OCI-LY7 (cell line): ENCODE data around the gene ZNF106. TPM values are rescaled to one million over a fixed set of nuclear protein-coding genes. Genes with fewer than 3 reads are reported as not detected.

ENCODE experiments used
- BruUV-seq: library from RNA; stranded (reverse); fragments of 400-500 nt; replicated peaks from 2 replicates; lab custom pipeline; 2021; lab: Mats Ljungman, UMichigan
- CTCF ChIA-PET: fragments of 300-600 bp; sonication (Branson Sonifier 250); formaldehyde crosslinking; loops from one replicate; lab custom pipeline; 2022; ENCODE audit warnings: antibody characterized with exemption; ENCODE audit not compliant: unreplicated experiment; lab: Charles Lee
- POLR2A ChIA-PET: fragments of 300-600 bp; sonication (Branson Sonifier 250); formaldehyde crosslinking; loops from one replicate; lab custom pipeline; 2022; ENCODE audit warnings: antibody characterized with exemption; lab: Charles Lee
- DNase-seq: peaks from one replicate; pipeline ENCODE4 v3.0.0-alpha.2; 2015; ENCODE audit warnings: low spot score
- H2AFZ ChIP-seq: fragments of 200-600 bp; sonication (generic), shearing (Covaris generic); 2 replicates; pipeline ENCODE4 v1.6.1; 2014; ENCODE audit warnings: mild to moderate bottlenecking, antibody characterized with exemption, low read length, moderate library complexity
- H3K27ac ChIP-seq: fragments of 200-600 bp; sonication (generic); 2 replicates; pipeline ENCODE4 v1.5.1; 2014; ENCODE audit warnings: mixed run types, low read depth, mild to moderate bottlenecking, moderate library complexity, low read length, inconsistent platforms; ENCODE audit not compliant: poor library complexity, severe bottlenecking
- H3K36me3 ChIP-seq: fragments of 200-600 bp; sonication (generic); 2 replicates; pipeline ENCODE4 v1.6.1; 2014; ENCODE audit warnings: mild to moderate bottlenecking, antibody characterized with exemption, low read length, moderate library complexity, mixed read lengths; ENCODE audit not compliant: insufficient read depth
- H3K4me1 ChIP-seq: fragments of 200-600 bp; sonication (generic); 2 replicates; pipeline ENCODE4 v1.5.1; 2014; ENCODE audit warnings: mild to moderate bottlenecking, low read length; ENCODE audit not compliant: insufficient read depth, poor library complexity, severe bottlenecking
- H3K4me2 ChIP-seq: fragments of 200-600 bp; sonication (generic); 2 replicates; pipeline ENCODE4 v1.6.1; 2014; ENCODE audit warnings: mild to moderate bottlenecking, low read length
- H3K4me3 ChIP-seq: fragments of 200-600 bp; sonication (generic); 2 replicates; pipeline ENCODE4 v1.5.1; 2014; ENCODE audit warnings: mild to moderate bottlenecking, low read depth, low read length; ENCODE audit not compliant: poor library complexity, severe bottlenecking
- H3K79me2 ChIP-seq: fragments of 200-600 bp; sonication (generic); 2 replicates; pipeline ENCODE4 v1.6.1; 2016; ENCODE audit warnings: low read depth, mild to moderate bottlenecking, low read length, moderate library complexity, mixed read lengths; ENCODE audit not compliant: insufficient read depth
- H3K9me2 ChIP-seq: fragments of 200-600 bp; sonication (generic); 2 replicates; pipeline ENCODE4 v1.6.1; 2016; ENCODE audit warnings: mild to moderate bottlenecking, low read length, mixed read lengths; ENCODE audit not compliant: insufficient read depth
- H3K9me3 ChIP-seq: fragments of 200-600 bp; sonication (generic); 2 replicates; pipeline ENCODE4 v1.6.1; 2014; ENCODE audit warnings: mild to moderate bottlenecking, mixed run types, low read length, mixed read lengths
- H4K20me1 ChIP-seq: fragments of 200-600 bp; sonication (generic); 2 replicates; pipeline ENCODE4 v1.6.1; 2014; ENCODE audit warnings: mild to moderate bottlenecking, antibody characterized with exemption, low read length, moderate library complexity, mixed read lengths; ENCODE audit not compliant: insufficient read depth
- CTCF ChIP-seq: fragments of 200-600 bp; sonication (generic); conservative IDR thresholded peaks from 2 replicates; pipeline ENCODE4 v1.5.1; 2014; ENCODE audit warnings: mild to moderate bottlenecking, antibody characterized with exemption, low read length, moderate library complexity, mixed read lengths
- EZH2phosphoT487 ChIP-seq: fragments of 200-600 bp; sonication (generic); IDR thresholded peaks from 2 replicates; pipeline ENCODE4 v1.6.1; 2018; ENCODE audit warnings: low read depth, borderline replicate concordance, mild to moderate bottlenecking, mixed run types, antibody characterized with exemption, low read length, moderate library complexity, mixed read lengths
- intact Hi-C: fragments of 100-400 bp; cut with micrococcal nuclease; formaldehyde crosslinking; loops from one replicate; pipeline ENCODE4 v1.10.0; 2022; ENCODE audit not compliant: unreplicated experiment
- total RNA-seq, 2 experiments: library from RNA; depleted of rRNA in 1 of 2; stranded (reverse); fragments of >200 nt in 1 of 2; shearing (Covaris generic) in 1 of 2; gene quantifications; 2 replicates each; pipeline ENCODE4 v1.2.3, GENCODE V29; 2014 to 2022

The ZNF106 gene
- total RNA-seq, 2 experiments from 2014 or later: 30.5 to 66.4 TPM

- DNase-seq: no peak
- Histone ChIP-seq H3K4me2 (no peak overlapping the region), H4K20me1 (no peaks in the 10 kb centered on the region), H3K4me1 (no peaks in the 10 kb centered on the region), H3K27ac (no peak overlapping the region), H2AFZ (no peak overlapping the region), H3K79me2 (no peaks in the 10 kb centered on the region), H3K36me3 (no peaks in the 10 kb centered on the region), H3K9me2 (no peaks in the 10 kb centered on the region), H3K9me3 (no peaks in the 10 kb centered on the region), H3K4me3 (no peak overlapping the region)
- CTCF ChIA-PET: no interaction called here
- TF ChIP-seq CTCF (no peak), EZH2phosphoT487 (no peak)
- BruUV-seq: no TSS peak
- POLR2A ChIA-PET: interaction anchor here (0.7 kb wide), 1 partner anchor 265 kb away, joined by 7 read pairs; no protein-coding TSS in a partner anchor
- intact Hi-C loops: no loop called here
Observed at GRCh38 chr15:42395838-42396237, 95.1 kb downstream of the ZNF106 start.

- TF ChIP-seq EZH2phosphoT487: no peak
- TF ChIP-seq CTCF: no peak
- Histone ChIP-seq H3K9me2 (no peaks in the 10 kb centered on the region), H2AFZ (no peak overlapping the region), H3K4me1 (no peaks in the 10 kb centered on the region), H3K4me2 (no peak overlapping the region), H3K27ac (no peak overlapping the region), H3K9me3 (no peaks in the 10 kb centered on the region), H3K79me2 (no peaks in the 10 kb centered on the region), H3K36me3 (no peaks in the 10 kb centered on the region), H3K4me3 (no peak overlapping the region), H4K20me1 (no peaks in the 10 kb centered on the region)
- BruUV-seq: no TSS peak
- ChIA-PET CTCF (no interaction called here), POLR2A (no interaction called here)
- intact Hi-C loops: no loop called here
- no peak for DNase-seq
Observed at GRCh38 chr15:42394106-42394505, 96.8 kb downstream of the ZNF106 start.

- no TSS peak for BruUV-seq
- Histone ChIP-seq H4K20me1 (no peaks in the 10 kb centered on the region), H2AFZ (peak overlapping the region; percentile 10; the same call in 1 of the 2 replicates), H3K9me3 (no peaks in the 10 kb centered on the region), H3K4me2 (no peak overlapping the region), H3K9me2 (no peaks in the 10 kb centered on the region), H3K79me2 (no peaks in the 10 kb centered on the region), H3K4me1 (no peaks in the 10 kb centered on the region), H3K4me3 (no peak overlapping the region), H3K36me3 (no peaks in the 10 kb centered on the region), H3K27ac (no peak overlapping the region)
- DNase-seq: no peak
- POLR2A ChIA-PET: no interaction called here
- no peak for TF ChIP-seq CTCF
- no peak for TF ChIP-seq EZH2phosphoT487
- intact Hi-C loops: no loop called here
- CTCF ChIA-PET: no interaction called here
Observed at GRCh38 chr15:42392309-42393024, 98.5 kb downstream of the ZNF106 start.
